Measurements from ENCODE around the gene ADCK1. TPM values are rescaled to one million over a fixed set of nuclear protein-coding genes. Genes with fewer than 3 reads are reported as not detected.

Gene ADCK1
- total RNA-seq, 4 donors from 2014 or later = 5.4 to 7.1 (median 5.6) TPM; not detected in 1

GRCh38 chr14:77800814-77801213 is 905 bp downstream of the ADCK1 start:
- TF ChIP-seq CTCF (IDR thresholded peaks at IDR 0.05) (no peak), POLR2A (IDR thresholded peaks at IDR 0.05) (no peak)
- intact Hi-C loops (cut with DNase I; ENCODE audit: low total_unique reads) = no loop called here
- Histone ChIP-seq H3K9me3 (no peaks in the 10 kb centered on the region), H3K27me3 (no peaks in the 10 kb centered on the region), H3K27ac (peak overlapping the region in 1 of 2 donors; percentile 70), H3K4me3 (peak overlapping the region in 1 of 2 donors; percentile 81), H3K36me3 (no peaks in the 10 kb centered on the region), H3K4me1 (no peaks in the 10 kb centered on the region)
- no peak for DNase-seq

GRCh38 chr14:77804592-77804991 is 4.7 kb downstream of the ADCK1 start:
- Histone ChIP-seq H3K36me3 (no peaks in the 10 kb centered on the region), H3K9me3 (no peaks in the 10 kb centered on the region), H3K27me3 (no peaks in the 10 kb centered on the region), H3K4me1 (no peaks in the 10 kb centered on the region), H3K27ac (no peak overlapping the region), H3K4me3 (no peak overlapping the region)
- DNase-seq = no peak
- TF ChIP-seq CTCF (IDR thresholded peaks at IDR 0.05) (no peak), POLR2A (IDR thresholded peaks at IDR 0.05) (no peak)
- intact Hi-C loops (cut with DNase I; ENCODE audit: low total_unique reads) = no loop called here

GRCh38 chr14:77805706-77806105 is 5.8 kb downstream of the ADCK1 start:
- Histone ChIP-seq H3K27ac (no peak overlapping the region), H3K27me3 (no peaks in the 10 kb centered on the region), H3K4me3 (no peak overlapping the region), H3K9me3 (no peaks in the 10 kb centered on the region), H3K36me3 (no peaks in the 10 kb centered on the region), H3K4me1 (no peaks in the 10 kb centered on the region)
- intact Hi-C loops (cut with DNase I; ENCODE audit: low total_unique reads) = no loop called here
- no peak for DNase-seq
- TF ChIP-seq CTCF (IDR thresholded peaks at IDR 0.05) (no peak), POLR2A (IDR thresholded peaks at IDR 0.05) (no peak)

GRCh38 chr14:77808250-77808649 is 8.3 kb downstream of the ADCK1 start:
- Histone ChIP-seq H3K9me3 (no peaks in the 10 kb centered on the region), H3K4me3 (no peak overlapping the region), H3K27ac (no peak overlapping the region), H3K36me3 (no peaks in the 10 kb centered on the region), H3K27me3 (no peaks in the 10 kb centered on the region), H3K4me1 (no peaks in the 10 kb centered on the region)
- DNase-seq = no peak
- intact Hi-C loops (cut with DNase I; ENCODE audit: low total_unique reads) = no loop called here
- TF ChIP-seq POLR2A (IDR thresholded peaks at IDR 0.05) (no peak), CTCF (IDR thresholded peaks at IDR 0.05) (no peak)

- H3K27me3 ChIP-seq = no peaks in the 10 kb centered on the region
- no peak for DNase-seq
- intact Hi-C loops (cut with DNase I; ENCODE audit: low total_unique reads) = no loop called here
- H3K4me3 ChIP-seq = no peak overlapping the region
- H3K36me3 ChIP-seq = no peaks in the 10 kb centered on the region
- H3K4me1 ChIP-seq = no peaks in the 10 kb centered on the region
- H3K27ac ChIP-seq = no peak overlapping the region
- H3K9me3 ChIP-seq = no peaks in the 10 kb centered on the region
- TF ChIP-seq CTCF (IDR thresholded peaks at IDR 0.05) (no peak), POLR2A (IDR thresholded peaks at IDR 0.05) (no peak)
These were observed 9.1 kb downstream of the ADCK1 start for GRCh38 chr14:77809011-77809410.
